Mesenchymal stem cell (in vitro differentiated cells and primary cell): Measurements from ENCODE around the gene ARHGAP44.
"Not testable (repeated sequence)": the region's sequence is repeated elsewhere in the genome, so short reads cannot be mapped to it uniquely, and the experiment has no call there.

ENCODE experiments used
- DNase-seq: peaks from one replicate; pipeline ENCODE4 v3.0.0-alpha.2; 2013
- H2AFZ ChIP-seq: one replicate; pipeline ENCODE4 v1.6.1; 2013; ENCODE audit warnings: low read depth, mild to moderate bottlenecking, control low read depth, inconsistent platforms, low read length, moderate library complexity
- H2AK5ac ChIP-seq: 2 replicates; pipeline ENCODE4 v1.6.1; 2013; ENCODE audit warnings: low read length, moderate library complexity, mild to moderate bottlenecking, inconsistent platforms; ENCODE audit not compliant: severe bottlenecking
- H2BK120ac ChIP-seq: one replicate; pipeline ENCODE4 v1.6.1; 2013; ENCODE audit warnings: low read depth, mild to moderate bottlenecking, inconsistent platforms, low read length, moderate library complexity
- H2BK12ac ChIP-seq, 2 experiments: one replicate each; pipeline ENCODE4 v1.6.1; 2013; ENCODE audit warnings: inconsistent platforms in 2 of 2, low read length in 2 of 2, mild to moderate bottlenecking in 2 of 2, moderate library complexity in 2 of 2, control low read depth in 1 of 2
- H2BK15ac ChIP-seq: one replicate; pipeline ENCODE4 v1.6.1; 2013; ENCODE audit warnings: mild to moderate bottlenecking, low read depth, inconsistent platforms; ENCODE audit not compliant: poor library complexity, severe bottlenecking
- H2BK5ac ChIP-seq: 2 replicates; pipeline ENCODE4 v1.6.1; 2013; ENCODE audit warnings: low read depth, mild to moderate bottlenecking, low read length, control low read depth, inconsistent platforms; ENCODE audit not compliant: poor library complexity, severe bottlenecking
- H3K14ac ChIP-seq, 2 experiments: one replicate each; pipeline ENCODE4 v1.6.1; 2013; ENCODE audit warnings: inconsistent platforms in 2 of 2, low read length in 2 of 2, control low read depth in 1 of 2, mild to moderate bottlenecking in 1 of 2, moderate library complexity in 1 of 2
- H3K18ac ChIP-seq, 2 experiments: one replicate each; pipeline ENCODE4 v1.6.1; 2013; ENCODE audit warnings: inconsistent platforms in 2 of 2, low read length in 2 of 2, control low read depth in 1 of 2, low read depth in 1 of 2, mild to moderate bottlenecking in 1 of 2
- H3K23ac ChIP-seq, 2 experiments: one replicate each; pipeline ENCODE4 v1.6.1; 2013; ENCODE audit warnings: inconsistent platforms in 2 of 2, low read length in 2 of 2, mild to moderate bottlenecking in 2 of 2, moderate library complexity in 2 of 2, control low read depth in 1 of 2
- H3K27ac ChIP-seq: 2 replicates; pipeline ENCODE4 v1.5.1; 2013; ENCODE audit warnings: mild to moderate bottlenecking, moderate library complexity, low read length, control low read depth, inconsistent platforms; ENCODE audit not compliant: poor library complexity, severe bottlenecking
- H3K27me3 ChIP-seq, 2 experiments: 2 replicates each; pipeline versions ENCODE4 v1.6.1 to v1.7.0; 2013; ENCODE audit warnings: low read length in 2 of 2, mild to moderate bottlenecking in 2 of 2, moderate library complexity in 2 of 2, control low read depth in 1 of 2, inconsistent platforms in 1 of 2; ENCODE audit not compliant: control insufficient read depth in 1 of 2, insufficient read depth in 1 of 2
- H3K36me3 ChIP-seq, 2 experiments: 2 replicates each; pipeline versions ENCODE4 v1.6.1 to v1.7.0; 2013; ENCODE audit warnings: low read length in 2 of 2, control low read depth in 1 of 2, inconsistent platforms in 1 of 2, low read depth in 1 of 2, mild to moderate bottlenecking in 1 of 2; ENCODE audit not compliant: insufficient read depth in 2 of 2, control insufficient read depth in 1 of 2
- H3K4ac ChIP-seq, 2 experiments: one replicate each; pipeline ENCODE4 v1.6.1; 2013; ENCODE audit warnings: inconsistent platforms in 2 of 2, low read length in 2 of 2, mild to moderate bottlenecking in 2 of 2, moderate library complexity in 2 of 2, control low read depth in 1 of 2, low read depth in 1 of 2
- H3K4me1 ChIP-seq: 2 replicates; pipeline ENCODE4 v1.6.1; 2013; ENCODE audit warnings: low read depth, low read length, control low read depth; ENCODE audit not compliant: control insufficient read depth, insufficient read depth
- H3K4me2 ChIP-seq: 2 replicates; pipeline ENCODE4 v1.6.1; 2013; ENCODE audit warnings: low read length, mild to moderate bottlenecking, inconsistent platforms; ENCODE audit not compliant: poor library complexity, severe bottlenecking
- H3K4me3 ChIP-seq, 2 experiments: 2 replicates each; pipeline versions ENCODE4 v1.5.1 to v1.7.0; 2013; ENCODE audit warnings: low read length in 2 of 2, mild to moderate bottlenecking in 2 of 2, control low read depth in 1 of 2, low read depth in 1 of 2; ENCODE audit not compliant: insufficient read depth in 1 of 2
- H3K79me1 ChIP-seq: replicated peaks from 2 replicates; pipeline ENCODE4 v1.6.1; 2013; ENCODE audit warnings: mild to moderate bottlenecking, control low read depth, low read length, inconsistent platforms; ENCODE audit not compliant: poor library complexity, severe bottlenecking
- H3K9ac ChIP-seq: 2 replicates; pipeline ENCODE4 v1.7.0; 2013; ENCODE audit warnings: mild to moderate bottlenecking, low read length, moderate library complexity
- H3K9me3 ChIP-seq: 2 replicates; pipeline ENCODE4 v1.7.0; 2013; ENCODE audit warnings: mild to moderate bottlenecking, low read length; ENCODE audit not compliant: control insufficient read depth
- H4K8ac ChIP-seq: one replicate; pipeline ENCODE4 v1.6.1; 2013; ENCODE audit warnings: inconsistent platforms, mild to moderate bottlenecking, low read length, moderate library complexity
- H4K91ac ChIP-seq: one replicate; pipeline ENCODE4 v1.6.1; 2013; ENCODE audit warnings: mild to moderate bottlenecking, low read length, inconsistent platforms
- WGBS: methylation state at CpG from one replicate; pipeline ENCODE4 v1.1.7; 2013; ENCODE audit warnings: mixed read lengths; 5-methylcytosine and 5-hydroxymethylcytosine counted together

Gene ARHGAP44

DNA sequence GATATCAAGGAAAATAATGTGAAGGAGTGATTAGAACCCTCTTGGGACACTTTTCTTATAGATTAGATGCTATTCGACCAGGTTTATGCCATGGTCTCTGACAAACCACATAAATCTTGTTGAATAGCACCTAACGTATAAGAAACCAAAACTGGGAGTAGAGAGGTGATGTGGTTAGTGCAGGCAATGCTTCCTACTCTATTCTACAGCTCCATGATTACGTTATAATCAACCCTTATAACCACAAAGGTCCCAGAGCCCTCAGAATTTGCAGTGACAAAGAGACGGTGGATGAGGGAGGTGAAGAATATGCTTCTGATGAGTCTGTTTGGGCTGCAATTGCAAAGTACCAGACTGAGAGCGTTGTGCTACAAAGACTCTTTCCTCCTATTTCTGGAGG is 78.4 kb downstream of the ARHGAP44 start:
- H2AK5ac ChIP-seq: no peak overlapping the region
- H3K14ac ChIP-seq: no peak overlapping the region
- no peak overlapping the region for H2BK12ac ChIP-seq
- 86% methylated on average over 2 of the region's 5 CpGs for WGBS
- no peak overlapping the region for H3K4ac ChIP-seq
- H4K91ac ChIP-seq: no peak overlapping the region
- H3K27me3 ChIP-seq: no peaks in the 10 kb centered on the region
- H2BK15ac ChIP-seq: no peak overlapping the region
- H3K36me3 ChIP-seq: no peaks in the 10 kb centered on the region
- no peak overlapping the region for H4K8ac ChIP-seq
- H2BK120ac ChIP-seq: no peak overlapping the region
- no peak overlapping the region for H3K27ac ChIP-seq
- H3K4me3 ChIP-seq: no peak overlapping the region
- H3K4me2 ChIP-seq: no peak overlapping the region
- no peak overlapping the region for H3K23ac ChIP-seq
- no peaks in the 10 kb centered on the region for H3K79me1 ChIP-seq
- no peaks in the 10 kb centered on the region for H3K4me1 ChIP-seq
- peaks cover 14% of the 10 kb centered on the region for H3K9me3 ChIP-seq
- no peak overlapping the region for H3K18ac ChIP-seq
- DNase-seq: no peak
- no peak overlapping the region for H2BK5ac ChIP-seq
- H3K9ac ChIP-seq: no peak overlapping the region
- H2AFZ ChIP-seq: no peak overlapping the region

DNA sequence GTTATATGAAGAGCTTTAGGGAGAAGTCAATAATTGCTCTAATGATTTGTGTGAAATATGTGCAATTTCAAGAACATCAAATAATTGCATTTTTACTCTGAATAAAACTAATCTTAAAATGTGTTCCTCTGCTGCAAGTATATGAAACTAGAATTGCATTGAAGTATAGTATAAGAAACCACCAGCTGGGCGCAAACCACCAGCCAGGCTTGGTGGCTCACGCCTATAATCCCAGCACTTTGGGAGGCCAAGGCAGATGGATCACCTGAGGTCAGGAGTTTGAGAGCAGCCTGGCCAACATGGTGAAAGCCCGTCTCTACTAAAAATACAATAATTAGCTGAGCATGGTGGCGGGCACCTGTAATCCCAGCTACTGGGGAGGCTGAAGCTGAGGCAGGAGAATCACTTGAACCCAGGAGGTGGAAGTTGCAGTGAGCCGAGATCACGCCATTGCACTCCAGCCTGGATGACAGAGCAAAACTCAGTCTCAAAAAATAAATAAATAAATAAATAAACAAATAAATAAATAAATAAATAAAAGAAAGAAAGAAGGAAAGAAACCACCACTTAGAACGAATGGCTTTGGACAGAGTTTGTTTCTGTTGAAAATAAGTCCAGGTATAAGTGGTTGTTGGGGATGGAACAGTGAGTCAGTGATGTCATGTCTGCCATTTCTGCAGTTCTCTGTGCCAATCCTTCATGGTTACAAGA is 84.3 kb downstream of the ARHGAP44 start:
- WGBS: 81% methylated on average over 5 of the region's 7 CpGs
- H3K9ac ChIP-seq, H3K18ac ChIP-seq, H3K14ac ChIP-seq, H3K4ac ChIP-seq, H2BK5ac ChIP-seq, H3K79me1 ChIP-seq, H2BK15ac ChIP-seq, H3K27ac ChIP-seq, H3K23ac ChIP-seq, H4K91ac ChIP-seq, H2AFZ ChIP-seq, H3K4me3 ChIP-seq, H4K8ac ChIP-seq, H3K4me2 ChIP-seq, DNase-seq, H3K4me1 ChIP-seq, H3K36me3 ChIP-seq, H2BK12ac ChIP-seq, H2BK120ac ChIP-seq, H3K27me3 ChIP-seq, H2AK5ac ChIP-seq: not testable (repeated sequence)
- peaks cover 18% of the 10 kb centered on the region for H3K9me3 ChIP-seq

DNA sequence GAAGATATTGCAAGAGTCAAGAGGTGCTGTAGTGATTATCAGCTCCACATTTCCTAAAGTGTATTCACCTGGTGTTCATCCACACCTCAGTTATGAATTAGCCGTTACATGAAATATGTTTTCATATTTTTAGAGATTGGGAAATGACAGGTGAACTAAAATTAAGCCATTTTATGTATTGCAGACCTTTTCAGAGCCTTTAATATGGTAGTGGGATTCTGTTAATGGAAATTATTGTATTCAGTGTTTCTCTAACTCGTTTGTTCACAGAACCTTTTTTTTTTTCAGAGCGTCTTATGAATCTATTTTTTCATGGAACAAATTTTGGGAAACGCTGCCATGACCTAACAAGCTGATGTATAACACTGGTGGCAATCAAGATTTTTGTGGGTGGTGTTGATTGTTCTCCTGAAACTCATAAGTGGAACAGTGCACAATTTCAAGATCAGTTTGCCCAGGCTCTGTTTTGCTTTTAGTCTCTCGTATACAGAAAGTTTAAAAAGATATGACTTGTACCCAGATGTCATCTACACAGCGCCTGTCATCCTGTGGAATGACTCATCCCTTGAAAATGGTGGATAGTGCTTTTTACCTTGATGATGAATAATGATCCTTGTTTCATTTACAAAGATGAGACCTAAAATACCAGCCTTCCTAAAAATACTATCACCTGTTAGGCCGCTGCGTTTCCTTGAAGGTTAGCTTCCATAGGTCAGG is 88.8 kb downstream of the ARHGAP44 start:
- Histone ChIP-seq H3K9ac (no peak overlapping the region), H3K27me3 (no peaks in the 10 kb centered on the region), H4K8ac (no peak overlapping the region), H3K14ac (no peak overlapping the region), H2BK15ac (no peak overlapping the region), H3K4me2 (no peak overlapping the region), H2AFZ (no peak overlapping the region), H3K4me3 (no peak overlapping the region), H3K4me1 (no peaks in the 10 kb centered on the region), H3K4ac (no peak overlapping the region), H2BK12ac (no peak overlapping the region), H4K91ac (no peak overlapping the region), H3K18ac (no peak overlapping the region), H3K27ac (no peak overlapping the region), H3K36me3 (no peaks in the 10 kb centered on the region), H2BK120ac (no peak overlapping the region), H3K79me1 (no peaks in the 10 kb centered on the region), H2BK5ac (no peak overlapping the region), H2AK5ac (no peak overlapping the region), H3K23ac (no peak overlapping the region), H3K9me3 (no peaks in the 10 kb centered on the region)
- WGBS: 88% methylated on average over 5 of the region's 8 CpGs
- no peak for DNase-seq

DNA sequence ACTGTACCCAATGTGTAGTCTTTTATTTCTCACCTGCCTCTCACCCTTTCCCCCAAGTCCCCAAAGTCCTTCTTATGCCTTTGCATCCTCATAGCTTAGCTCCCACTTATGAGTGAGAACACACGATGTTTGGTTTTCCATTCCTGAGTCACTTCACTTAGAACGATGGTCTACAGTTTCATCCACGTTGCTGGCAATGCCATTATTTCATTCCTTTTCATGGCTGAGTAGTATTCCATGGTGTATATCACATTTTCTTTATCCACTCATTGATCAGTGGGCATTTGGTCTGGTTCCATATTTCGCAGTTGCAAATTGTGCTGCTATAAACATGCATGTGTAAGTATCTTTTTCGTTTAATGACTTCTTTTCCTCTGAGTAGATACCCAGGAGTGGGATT is 89.8 kb downstream of the ARHGAP44 start:
- WGBS: 76% methylated on average over 4 of the region's 5 CpGs
- not testable (repeated sequence) for H4K8ac ChIP-seq, H3K23ac ChIP-seq, H3K4me1 ChIP-seq, H2BK5ac ChIP-seq, H2AFZ ChIP-seq, H2BK12ac ChIP-seq, H3K9me3 ChIP-seq, H2AK5ac ChIP-seq, H3K36me3 ChIP-seq, H3K4me2 ChIP-seq, H3K14ac ChIP-seq, H2BK120ac ChIP-seq, H4K91ac ChIP-seq, H3K27ac ChIP-seq, H3K27me3 ChIP-seq, H3K4ac ChIP-seq, H3K9ac ChIP-seq, H3K18ac ChIP-seq, H2BK15ac ChIP-seq, DNase-seq, H3K79me1 ChIP-seq, H3K4me3 ChIP-seq
